ENCODE results near the gene KRTAP19-8. TPM values are rescaled to one million over a fixed set of nuclear protein-coding genes. Genes with fewer than 3 reads are reported as not detected.

Gene KRTAP19-8
- total RNA-seq, 2 donors from 2014 or later: not detected

GRCh38 chr21:31050577-31051157 is 12.4 kb upstream of the KRTAP19-8 start:
- TF ChIP-seq CTCF (IDR thresholded peaks at IDR 0.05) (no peak), POLR2A (IDR thresholded peaks at IDR 0.05) (no peak)
- DNase-seq (no peak), ATAC-seq (no peak)
- no peak overlapping the region for H3K4me3 ChIP-seq
- WGBS, 2 donors: 61 to 74% methylated on average over 3 of the region's 3 CpGs
- no peaks in the 10 kb centered on the region for H3K4me1 ChIP-seq
- no peaks in the 10 kb centered on the region for H3K27me3 ChIP-seq
- no peak overlapping the region for H3K27ac ChIP-seq
- intact Hi-C loops (cut with DNase I): no loop called here
- H3K36me3 ChIP-seq (replicated peaks in 1 of 2; ENCODE audit: insufficient read depth in 1 of 2, low read depth in 2 of 2): no peaks in the 10 kb centered on the region
- no peaks in the 10 kb centered on the region for H3K9me3 ChIP-seq

GRCh38 chr21:31045841-31046240 is 7.6 kb upstream of the KRTAP19-8 start:
- 40 to 46% methylated on average over 3 of the region's 3 CpGs for WGBS, 2 donors
- TF ChIP-seq POLR2A (IDR thresholded peaks at IDR 0.05): no peak
- TF ChIP-seq CTCF (IDR thresholded peaks at IDR 0.05): no peak
- ATAC-seq: no peak

GRCh38 chr21:31043471-31043870 is 5.2 kb upstream of the KRTAP19-8 start:
- ATAC-seq (no peak), DNase-seq (no peak)
- H3K27ac ChIP-seq: no peak overlapping the region
- no peaks in the 10 kb centered on the region for H3K27me3 ChIP-seq
- no peaks in the 10 kb centered on the region for H3K4me1 ChIP-seq
- TF ChIP-seq CTCF (IDR thresholded peaks at IDR 0.05): no peak
- TF ChIP-seq POLR2A (IDR thresholded peaks at IDR 0.05): no peak
- H3K9me3 ChIP-seq: no peaks in the 10 kb centered on the region
- H3K36me3 ChIP-seq (replicated peaks in 1 of 2; ENCODE audit: insufficient read depth in 1 of 2, low read depth in 2 of 2): no peaks in the 10 kb centered on the region
- no peak overlapping the region for H3K4me3 ChIP-seq
- WGBS, 2 donors: 53 to 63% methylated on average over 5 of the region's 5 CpGs
- intact Hi-C loops (cut with DNase I): no loop called here

More at GRCh38 chr21:31045841-31046240, 7.6 kb upstream of the KRTAP19-8 start:
- intact Hi-C loops (cut with DNase I): no loop called here
- no peak for DNase-seq
- no peaks in the 10 kb centered on the region for H3K4me1 ChIP-seq
- H3K36me3 ChIP-seq (replicated peaks in 1 of 2; ENCODE audit: insufficient read depth in 1 of 2, low read depth in 2 of 2): no peaks in the 10 kb centered on the region
- no peak overlapping the region for H3K27ac ChIP-seq
- no peaks in the 10 kb centered on the region for H3K9me3 ChIP-seq
- no peak overlapping the region for H3K4me3 ChIP-seq
- no peaks in the 10 kb centered on the region for H3K27me3 ChIP-seq

- ATAC-seq (no peak), DNase-seq (no peak)
- H3K4me1 ChIP-seq: no peaks in the 10 kb centered on the region
- H3K9me3 ChIP-seq: no peaks in the 10 kb centered on the region
- intact Hi-C loops (cut with DNase I): no loop called here
- TF ChIP-seq CTCF (IDR thresholded peaks at IDR 0.05) (no peak), POLR2A (IDR thresholded peaks at IDR 0.05) (no peak)
- no peaks in the 10 kb centered on the region for H3K27me3 ChIP-seq
- H3K36me3 ChIP-seq (replicated peaks in 1 of 2; ENCODE audit: insufficient read depth in 1 of 2, low read depth in 2 of 2): no peaks in the 10 kb centered on the region
- H3K27ac ChIP-seq: no peak overlapping the region
- no peak overlapping the region for H3K4me3 ChIP-seq
- WGBS, 2 donors: 61 to 62% methylated on average over 1 of the region's 1 CpG
Measured at GRCh38 chr21:31042080-31042464, 3.8 kb upstream of the KRTAP19-8 start.
